Subcutaneous adipose tissue (tissue), 4 donors: ENCODE data around the gene LPCAT3. TPM values are rescaled to one million over a fixed set of nuclear protein-coding genes. Genes with fewer than 3 reads are reported as not detected.

ENCODE experiments used
- total RNA-seq, 4 donors: library from RNA; depleted of rRNA; stranded (reverse); fragments of >200 nt; gene quantifications; one replicate each; pipeline ENCODE4 v1.1.0, GENCODE V29; 2016
- TF ChIP-seq, protein P1 (sequence below): fragments of 450-650 bp; IDR thresholded peaks from one replicate; pipeline ENCODE4 v1.5.1; 2016; ENCODE audit warnings: low read depth, mild to moderate bottlenecking, control low read depth, antibody characterized with exemption, moderate library complexity

LPCAT3 gene
- total RNA-seq, 4 donors from 2014 or later, result 21.8 to 55.9 (median 27.1) TPM

DNA sequence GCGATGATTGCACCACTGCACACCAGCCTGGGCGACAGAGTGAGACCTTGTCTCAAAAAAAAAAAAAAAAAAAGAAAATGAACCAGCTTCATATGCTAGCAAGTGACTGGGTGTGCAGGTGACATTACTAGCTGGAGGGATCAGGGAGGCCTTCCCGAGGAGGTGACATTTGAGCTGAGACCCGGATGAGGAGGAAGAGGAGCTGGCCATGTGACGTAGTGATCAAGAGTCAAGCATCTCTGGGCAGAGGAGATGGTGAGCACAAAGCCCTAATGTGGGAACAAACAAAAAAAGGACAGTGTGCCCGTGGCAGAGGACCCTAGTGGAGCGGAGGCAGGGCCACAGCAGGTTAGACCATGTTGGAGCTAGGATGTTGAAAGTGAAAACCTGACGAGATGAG lies 70.7 kb downstream of the LPCAT3 start:
- TF ChIP-seq, protein P1, sequence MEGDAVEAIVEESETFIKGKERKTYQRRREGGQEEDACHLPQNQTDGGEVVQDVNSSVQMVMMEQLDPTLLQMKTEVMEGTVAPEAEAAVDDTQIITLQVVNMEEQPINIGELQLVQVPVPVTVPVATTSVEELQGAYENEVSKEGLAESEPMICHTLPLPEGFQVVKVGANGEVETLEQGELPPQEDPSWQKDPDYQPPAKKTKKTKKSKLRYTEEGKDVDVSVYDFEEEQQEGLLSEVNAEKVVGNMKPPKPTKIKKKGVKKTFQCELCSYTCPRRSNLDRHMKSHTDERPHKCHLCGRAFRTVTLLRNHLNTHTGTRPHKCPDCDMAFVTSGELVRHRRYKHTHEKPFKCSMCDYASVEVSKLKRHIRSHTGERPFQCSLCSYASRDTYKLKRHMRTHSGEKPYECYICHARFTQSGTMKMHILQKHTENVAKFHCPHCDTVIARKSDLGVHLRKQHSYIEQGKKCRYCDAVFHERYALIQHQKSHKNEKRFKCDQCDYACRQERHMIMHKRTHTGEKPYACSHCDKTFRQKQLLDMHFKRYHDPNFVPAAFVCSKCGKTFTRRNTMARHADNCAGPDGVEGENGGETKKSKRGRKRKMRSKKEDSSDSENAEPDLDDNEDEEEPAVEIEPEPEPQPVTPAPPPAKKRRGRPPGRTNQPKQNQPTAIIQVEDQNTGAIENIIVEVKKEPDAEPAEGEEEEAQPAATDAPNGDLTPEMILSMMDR, result no peak

DNA sequence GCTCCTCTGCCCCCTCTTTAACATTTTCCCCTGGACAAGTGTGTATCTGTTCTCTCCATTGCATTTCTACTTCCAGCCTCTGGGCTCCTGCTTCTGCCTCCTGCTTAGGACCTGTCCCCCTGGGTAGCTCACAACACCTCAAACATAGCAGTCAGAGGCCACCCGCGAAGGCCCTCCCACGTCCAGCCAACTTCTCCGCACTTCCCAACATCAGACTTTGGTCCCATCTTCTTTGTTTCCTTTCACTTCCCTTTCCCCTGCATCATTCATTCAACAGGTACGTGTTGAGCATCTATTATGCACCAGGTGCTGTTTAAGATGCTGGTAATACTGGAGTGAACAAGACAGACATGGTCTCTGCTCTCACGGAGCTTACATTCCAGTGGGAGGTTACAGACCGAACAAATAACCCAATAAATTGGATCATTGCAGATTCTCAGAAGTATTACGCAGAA lies 71.3 kb downstream of the LPCAT3 start:
- TF ChIP-seq, protein P1, result no peak

DNA sequence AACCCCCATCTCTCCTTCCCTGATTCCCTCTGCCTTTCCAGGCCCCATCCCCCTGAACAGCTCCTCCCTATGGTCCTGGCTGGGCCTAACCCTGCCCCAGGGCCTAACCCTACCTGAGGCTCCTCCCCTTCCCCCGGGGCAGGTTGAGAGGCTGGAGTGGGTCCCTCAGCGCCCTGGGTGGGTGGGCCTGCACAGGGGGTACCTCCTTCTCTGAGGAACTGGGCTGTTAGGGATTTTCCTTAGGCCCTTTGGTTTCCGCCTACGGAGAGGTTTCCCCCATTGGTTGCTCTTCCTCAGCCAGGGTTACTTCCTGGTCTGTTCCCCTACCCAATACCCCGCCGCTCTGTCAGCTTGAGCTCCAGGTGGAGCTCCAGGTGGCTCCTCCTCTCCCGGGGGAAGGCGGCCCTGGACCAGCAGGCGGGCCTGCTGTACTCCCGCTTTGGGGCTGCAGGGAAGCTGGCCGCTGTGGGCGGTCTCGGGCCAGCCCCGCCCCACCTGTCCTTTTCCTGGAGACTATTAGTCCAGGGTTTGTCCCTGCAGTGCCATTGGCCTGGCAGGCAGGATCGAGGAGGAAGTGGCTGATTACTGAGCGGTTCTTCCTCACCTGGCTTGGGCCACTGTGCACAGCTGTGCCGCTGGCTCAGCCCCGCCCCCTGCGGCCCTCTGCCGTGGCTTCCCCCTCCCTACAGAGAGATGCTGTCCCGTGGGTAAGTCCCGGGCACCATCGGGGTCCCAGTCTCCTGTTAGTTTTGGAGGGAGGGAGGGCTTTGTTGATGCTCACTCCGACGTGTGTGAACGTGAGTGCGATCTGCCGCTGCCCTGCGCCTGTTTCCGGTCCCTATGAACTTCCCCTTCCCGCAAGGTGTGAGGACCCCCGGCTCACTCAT lies 72.0 kb downstream of the LPCAT3 start:
- TF ChIP-seq, protein P1, result no peak

DNA sequence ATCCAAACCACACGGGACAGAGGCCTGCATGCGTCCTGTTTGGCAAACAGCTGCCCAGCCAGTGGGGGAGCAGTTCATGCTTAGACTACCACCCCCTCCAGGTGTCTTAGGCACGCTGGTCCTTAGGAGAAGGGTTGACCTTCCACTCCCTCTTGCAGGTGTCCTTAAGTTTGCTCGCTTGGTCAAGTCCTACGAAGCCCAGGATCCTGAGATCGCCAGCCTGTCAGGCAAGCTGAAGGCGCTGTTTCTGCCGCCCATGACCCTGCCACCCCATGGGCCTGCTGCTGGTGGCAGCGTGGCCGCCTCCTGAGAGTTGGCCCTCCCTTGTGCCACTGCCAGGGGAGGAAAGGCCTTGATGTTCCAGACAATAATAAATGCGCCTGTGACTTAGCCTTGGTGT lies 72.7 kb downstream of the LPCAT3 start:
- TF ChIP-seq, protein P1, result no peak

DNA sequence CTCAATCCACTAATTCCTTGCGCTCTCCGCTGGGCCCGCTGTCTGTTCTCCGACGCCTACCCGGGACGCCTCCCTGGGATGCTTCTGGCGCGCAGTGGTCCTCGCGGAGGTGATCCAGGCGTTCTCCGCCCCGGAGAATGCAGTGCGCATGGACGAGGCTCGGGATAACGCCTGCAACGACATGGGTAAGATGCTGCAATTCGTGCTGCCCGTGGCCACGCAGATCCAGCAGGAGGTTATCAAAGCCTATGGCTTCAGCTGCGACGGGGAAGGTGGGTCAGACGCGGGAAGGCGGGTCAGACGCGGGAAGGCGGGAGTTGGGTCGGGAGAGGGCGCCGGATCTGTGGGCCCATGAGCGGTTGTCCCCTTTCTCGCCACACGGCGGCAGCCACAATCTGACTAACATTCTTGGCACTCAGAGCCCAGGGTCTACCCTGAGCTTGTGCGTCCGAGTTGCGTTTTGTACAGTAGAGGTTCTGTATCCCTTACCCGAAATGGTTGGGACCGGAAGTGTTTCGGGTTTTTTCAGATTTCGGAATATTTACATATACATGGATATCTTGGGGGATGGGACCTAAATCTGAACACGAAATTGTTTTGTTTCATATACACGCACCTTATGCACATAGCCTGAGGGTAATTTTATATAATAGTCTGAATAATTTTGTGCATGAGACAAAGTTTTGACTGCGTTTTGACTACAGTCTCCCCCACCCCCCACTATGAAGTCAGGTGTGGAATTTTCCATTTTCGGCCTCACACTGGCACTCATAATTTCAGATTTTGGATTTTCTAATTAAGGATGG lies 73.7 kb downstream of the LPCAT3 start:
- TF ChIP-seq, protein P1, result no peak

DNA sequence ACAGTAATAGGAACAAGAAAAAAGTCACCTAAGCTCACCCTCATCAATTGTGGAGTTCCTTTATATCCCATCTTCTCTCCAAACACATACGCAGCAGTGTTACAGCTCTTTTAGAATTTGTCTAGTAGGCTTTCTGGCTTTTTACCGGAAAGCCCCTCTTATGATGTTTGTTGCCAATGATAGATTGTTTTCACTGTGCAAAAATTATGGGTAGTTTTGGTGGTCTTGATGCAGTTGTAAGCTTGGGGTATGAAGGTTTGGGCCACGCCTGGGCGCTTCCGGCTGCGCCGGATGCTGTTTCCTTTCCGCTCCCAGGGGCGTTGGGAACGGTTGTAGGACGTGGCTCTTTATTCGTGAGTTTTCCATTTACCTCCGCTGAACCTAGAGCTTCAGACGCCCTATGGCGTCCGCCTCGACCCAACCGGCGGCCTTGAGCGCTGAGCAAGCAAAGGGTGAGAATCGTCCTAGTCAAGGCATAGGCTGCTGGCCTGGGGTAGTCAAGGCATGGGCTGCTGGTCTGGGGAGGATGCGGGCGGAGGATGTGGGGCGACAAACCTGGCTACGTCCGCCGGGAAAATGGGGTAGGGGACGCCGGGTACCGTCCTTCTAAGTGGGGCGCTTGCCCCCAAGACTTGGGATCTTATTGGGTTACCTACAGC lies 74.4 kb downstream of the LPCAT3 start, which contains the start of the genes C12orf57 and RNU7-1:
TSS of gene C12orf57 (plus strand) at position 301 of the 659 bp plus-strand sequence. CDS start at position 401, 100 bp downstream.
TSS of gene RNU7-1 (plus strand) at position 95 of the 659 bp plus-strand sequence.
- TF ChIP-seq, protein P1, result no peak
